CD14-positive monocyte (primary cell): ENCODE results near the gene NUBP2. TPM values are rescaled to one million over a fixed set of nuclear protein-coding genes. Genes with fewer than 3 reads are reported as not detected.

ENCODE experiments used
- DNase-seq, 3 donors: peaks; one replicate each; pipeline ENCODE4 v3.0.0-alpha.2; 2011 to 2022
- H2AFZ ChIP-seq: 2 replicates; pipeline ENCODE4 v1.6.0; 2012; ENCODE audit warnings: mild to moderate bottlenecking, low read depth, low read length, inconsistent platforms; ENCODE audit not compliant: insufficient read depth, poor library complexity, severe bottlenecking
- H3K27ac ChIP-seq, 2 donors: 1 replicate in 1 of 2; 2 replicates in 1 of 2; pipeline ENCODE4 v1.5.1; 2012 to 2013; ENCODE audit warnings: low read length in 2 of 2, control low read depth in 1 of 2, inconsistent platforms in 1 of 2, low read depth in 1 of 2, mild to moderate bottlenecking in 1 of 2
- H3K27me3 ChIP-seq, 2 donors: one replicate each; pipeline versions ENCODE4 v1.6.0 to v1.6.1; 2011 to 2013; ENCODE audit warnings: low read length in 2 of 2; ENCODE audit not compliant: control insufficient read depth in 2 of 2, insufficient read depth in 2 of 2
- H3K36me3 ChIP-seq, 2 donors: replicated peaks in 1 of 2; 1 replicate in 1 of 2; 2 replicates in 1 of 2; pipeline versions ENCODE4 v1.5.1 to v1.6.1; 2012 to 2013; ENCODE audit warnings: low read length in 2 of 2, control low read depth in 1 of 2, inconsistent platforms in 1 of 2, mild to moderate bottlenecking in 1 of 2; ENCODE audit not compliant: insufficient read depth in 2 of 2, control insufficient read depth in 1 of 2
- H3K4me1 ChIP-seq, 2 donors: 1 replicate in 1 of 2; 2 replicates in 1 of 2; pipeline versions ENCODE4 v1.5.1 to v1.6.1; 2012 to 2013; ENCODE audit warnings: low read length in 2 of 2, control low read depth in 1 of 2, inconsistent platforms in 1 of 2, mild to moderate bottlenecking in 1 of 2, moderate library complexity in 1 of 2; ENCODE audit not compliant: insufficient read depth in 2 of 2, control insufficient read depth in 1 of 2
- H3K4me2 ChIP-seq: replicated peaks from 2 replicates; pipeline ENCODE3; 2012; ENCODE audit warnings: low read length, moderate library complexity, mild to moderate bottlenecking; ENCODE audit not compliant: poor library complexity, severe bottlenecking; ENCODE audit errors: extremely low read depth
- H3K4me3 ChIP-seq, 3 experiments: fragments of 200-600 bp in 1 of 3; sonication (generic) in 1 of 3; replicated peaks in 1 of 3; 1 replicate in 2 of 3; 2 replicates in 1 of 3; pipeline ENCODE4 v1.5.1; 2011 to 2013; ENCODE audit warnings: low read length in 3 of 3, mild to moderate bottlenecking in 3 of 3, control low read depth in 2 of 3, low read depth in 2 of 3, inconsistent platforms in 1 of 3, moderate library complexity in 1 of 3
- H3K79me2 ChIP-seq: 2 replicates; pipeline ENCODE4 v1.6.0; 2012; ENCODE audit warnings: mild to moderate bottlenecking, control low read depth, inconsistent platforms, low read length, moderate library complexity; ENCODE audit not compliant: insufficient read depth
- H3K9ac ChIP-seq: 2 replicates; pipeline ENCODE4 v1.6.0; 2017; ENCODE audit warnings: low read length, mild to moderate bottlenecking; ENCODE audit not compliant: insufficient read depth, poor library complexity, severe bottlenecking
- H3K9me3 ChIP-seq, 2 donors: replicated peaks in 1 of 2; 1 replicate in 1 of 2; 2 replicates in 1 of 2; pipeline versions ENCODE4 v1.5.1 to v1.6.1; 2012 to 2013; ENCODE audit warnings: low read length in 2 of 2, control low read depth in 1 of 2; ENCODE audit not compliant: control insufficient read depth in 1 of 2, insufficient read depth in 1 of 2
- H4K20me1 ChIP-seq: 2 replicates; pipeline ENCODE4 v1.6.0; 2012; ENCODE audit warnings: mild to moderate bottlenecking, low read length, control low read depth, moderate library complexity; ENCODE audit not compliant: insufficient read depth
- H3K27ac Mint-ChIP-seq, 7 donors: one replicate each; pipeline ENCODE4 v1.8.0; 2020; ENCODE audit warnings: mild to moderate bottlenecking in 7 of 7, mixed read lengths in 7 of 7, moderate library complexity in 6 of 7, inconsistent platforms in 2 of 7
- H3K27me3 Mint-ChIP-seq, 3 donors: one replicate each; pipeline ENCODE4 v1.8.0; 2021 to 2022; ENCODE audit warnings: low read depth in 3 of 3, mild to moderate bottlenecking in 3 of 3, mixed read lengths in 3 of 3, moderate library complexity in 3 of 3, inconsistent platforms in 1 of 3
- H3K36me3 Mint-ChIP-seq, 2 donors: one replicate each; pipeline ENCODE4 v1.8.0; 2020; ENCODE audit warnings: mixed read lengths in 2 of 2, inconsistent platforms in 1 of 2, mild to moderate bottlenecking in 1 of 2
- H3K4me1 Mint-ChIP-seq: one replicate; pipeline ENCODE4 v1.8.0; 2020; ENCODE audit warnings: mild to moderate bottlenecking, mixed read lengths
- H3K4me3 Mint-ChIP-seq, 2 donors: one replicate each; pipeline ENCODE4 v1.8.0; 2020; ENCODE audit warnings: mild to moderate bottlenecking in 2 of 2, mixed read lengths in 2 of 2, moderate library complexity in 1 of 2
- H3K9me3 Mint-ChIP-seq, 7 donors: one replicate each; pipeline ENCODE4 v1.8.0; 2020 to 2022; ENCODE audit warnings: mixed read lengths in 7 of 7, mild to moderate bottlenecking in 6 of 7, moderate library complexity in 6 of 7, inconsistent platforms in 2 of 7
- WGBS: methylation state at CpG from one replicate; pipeline ENCODE4 v1.1.5; 2013; ENCODE audit warnings: missing lambda C conversion rate; ENCODE audit not compliant: insufficient coverage; 5-methylcytosine and 5-hydroxymethylcytosine counted together
- intact Hi-C, 2 donors: fragments of 100-400 bp; cut with micrococcal nuclease; formaldehyde crosslinking; loops; one replicate each; pipeline versions ENCODE4 v1.15.0 to v1.15.1; 2023
- polyA plus RNA-seq, 3 donors: library from polyadenylated mRNA; depleted of rRNA in 1 of 3; unstranded in 2 of 3; stranded (reverse) in 1 of 3; fragments of 300-500 nt in 2 of 3; fragments of >200 nt in 1 of 3; fragmentation: Illumina TruSeq in 2 of 3; gene quantifications; 1 replicate in 2 of 3; 2 replicates in 1 of 3; pipeline ENCODE4 v1.2.3, GENCODE V29; 2012 to 2021
- TF ChIP-seq, protein P1 (sequence below): fragments of 200-600 bp; IDR thresholded peaks from one replicate; pipeline ENCODE4 v1.8.0; 2022; ENCODE audit warnings: antibody characterized with exemption, mild to moderate bottlenecking

Gene NUBP2
- polyA plus RNA-seq, 3 donors = 34.4 to 69.5 (median 57.9) TPM

DNA sequence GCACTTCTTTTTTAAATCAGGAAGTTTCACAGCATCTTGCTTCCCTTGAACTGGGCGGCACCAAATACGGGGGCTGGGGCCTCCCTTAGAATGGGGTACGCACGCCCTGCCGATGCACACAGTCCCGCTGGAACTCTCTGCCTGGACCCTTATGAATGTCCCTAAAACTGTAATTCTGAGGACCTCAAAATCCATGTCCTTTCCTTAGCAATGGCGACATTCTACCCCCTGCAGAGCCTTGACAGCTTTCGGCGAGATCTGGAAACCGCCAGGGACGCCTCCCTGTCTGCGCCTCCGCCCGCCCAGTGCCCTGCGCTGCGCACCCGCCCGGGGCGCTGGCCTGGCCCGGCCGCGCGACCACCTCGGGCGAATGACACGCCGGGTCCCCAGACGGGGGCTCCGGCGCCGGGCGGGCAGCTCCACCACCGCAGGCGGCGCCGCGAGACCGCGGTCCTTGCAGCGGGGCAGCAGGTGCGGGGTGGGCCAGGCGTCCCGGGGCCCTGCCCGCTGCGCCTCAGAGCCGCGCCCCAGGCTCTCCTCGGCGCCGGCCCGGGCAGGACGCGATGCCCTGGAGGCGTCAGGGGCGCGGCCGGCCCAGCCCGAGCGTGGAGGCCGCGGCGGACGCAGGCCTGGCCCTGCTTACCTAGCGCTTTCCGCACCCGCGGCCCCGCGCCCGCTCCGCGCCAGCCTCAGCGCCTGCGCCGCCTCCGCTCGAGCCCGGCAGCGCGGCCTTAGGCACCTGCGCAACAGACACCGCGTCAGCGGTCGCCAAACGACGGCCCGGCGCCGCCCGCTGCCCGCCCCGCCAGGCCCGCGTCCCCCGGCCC is 43.3 kb downstream of the NUBP2 start:
- H3K4me1 ChIP-seq = peaks cover 22 to 39% of the 10 kb centered on the region in 2 donors
- no peaks in the 10 kb centered on the region for H3K9me3 ChIP-seq
- TF ChIP-seq, protein P1, sequence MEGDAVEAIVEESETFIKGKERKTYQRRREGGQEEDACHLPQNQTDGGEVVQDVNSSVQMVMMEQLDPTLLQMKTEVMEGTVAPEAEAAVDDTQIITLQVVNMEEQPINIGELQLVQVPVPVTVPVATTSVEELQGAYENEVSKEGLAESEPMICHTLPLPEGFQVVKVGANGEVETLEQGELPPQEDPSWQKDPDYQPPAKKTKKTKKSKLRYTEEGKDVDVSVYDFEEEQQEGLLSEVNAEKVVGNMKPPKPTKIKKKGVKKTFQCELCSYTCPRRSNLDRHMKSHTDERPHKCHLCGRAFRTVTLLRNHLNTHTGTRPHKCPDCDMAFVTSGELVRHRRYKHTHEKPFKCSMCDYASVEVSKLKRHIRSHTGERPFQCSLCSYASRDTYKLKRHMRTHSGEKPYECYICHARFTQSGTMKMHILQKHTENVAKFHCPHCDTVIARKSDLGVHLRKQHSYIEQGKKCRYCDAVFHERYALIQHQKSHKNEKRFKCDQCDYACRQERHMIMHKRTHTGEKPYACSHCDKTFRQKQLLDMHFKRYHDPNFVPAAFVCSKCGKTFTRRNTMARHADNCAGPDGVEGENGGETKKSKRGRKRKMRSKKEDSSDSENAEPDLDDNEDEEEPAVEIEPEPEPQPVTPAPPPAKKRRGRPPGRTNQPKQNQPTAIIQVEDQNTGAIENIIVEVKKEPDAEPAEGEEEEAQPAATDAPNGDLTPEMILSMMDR = no peak
- intact Hi-C loops = loop anchor here (2.0 to 5.0 kb wide), 2 partner anchors 43 to 44 kb away; partner anchors contain the start of genes NUBP2 (in 2 of the 2) and SPSB3 (in 2 of the 2)
- H3K27ac ChIP-seq = peak overlapping the region; percentile 49 to 74
- H3K36me3 ChIP-seq = peaks cover 17 to 26% of the 10 kb centered on the region in 2 donors
- H3K27me3 ChIP-seq = no peaks in the 10 kb centered on the region
- H3K9me3 Mint-ChIP-seq = peaks cover 0 to 2% (median 0%) of the 10 kb centered on the region in 7 donors
- peak overlapping the region; percentile 69 for H2AFZ ChIP-seq
- H3K4me1 Mint-ChIP-seq = peaks cover 31% of the 10 kb centered on the region
- WGBS = under 1% methylated on average over 96 of the region's 96 CpGs
- peaks cover 52% of the 10 kb centered on the region for H3K79me2 ChIP-seq
- H3K27ac Mint-ChIP-seq = peak overlapping the region; percentile 68 to 87 (median 79)
- DNase-seq = peak; percentile 9 to 67 (median 47)
- peak overlapping the region; percentile 76 to 87 for H3K4me3 Mint-ChIP-seq
- peak overlapping the region; percentile 66 for H3K9ac ChIP-seq
- H3K36me3 Mint-ChIP-seq = peaks cover 7 to 34% of the 10 kb centered on the region in 2 donors
- H3K4me3 ChIP-seq = peak overlapping the region; percentile 42 to 91 (median 62)
- H3K4me2 ChIP-seq = peak overlapping the region; percentile 94
- H4K20me1 ChIP-seq = peaks cover 49% of the 10 kb centered on the region
- peaks cover 0 to 3% (median 0%) of the 10 kb centered on the region in 3 donors for H3K27me3 Mint-ChIP-seq

DNA sequence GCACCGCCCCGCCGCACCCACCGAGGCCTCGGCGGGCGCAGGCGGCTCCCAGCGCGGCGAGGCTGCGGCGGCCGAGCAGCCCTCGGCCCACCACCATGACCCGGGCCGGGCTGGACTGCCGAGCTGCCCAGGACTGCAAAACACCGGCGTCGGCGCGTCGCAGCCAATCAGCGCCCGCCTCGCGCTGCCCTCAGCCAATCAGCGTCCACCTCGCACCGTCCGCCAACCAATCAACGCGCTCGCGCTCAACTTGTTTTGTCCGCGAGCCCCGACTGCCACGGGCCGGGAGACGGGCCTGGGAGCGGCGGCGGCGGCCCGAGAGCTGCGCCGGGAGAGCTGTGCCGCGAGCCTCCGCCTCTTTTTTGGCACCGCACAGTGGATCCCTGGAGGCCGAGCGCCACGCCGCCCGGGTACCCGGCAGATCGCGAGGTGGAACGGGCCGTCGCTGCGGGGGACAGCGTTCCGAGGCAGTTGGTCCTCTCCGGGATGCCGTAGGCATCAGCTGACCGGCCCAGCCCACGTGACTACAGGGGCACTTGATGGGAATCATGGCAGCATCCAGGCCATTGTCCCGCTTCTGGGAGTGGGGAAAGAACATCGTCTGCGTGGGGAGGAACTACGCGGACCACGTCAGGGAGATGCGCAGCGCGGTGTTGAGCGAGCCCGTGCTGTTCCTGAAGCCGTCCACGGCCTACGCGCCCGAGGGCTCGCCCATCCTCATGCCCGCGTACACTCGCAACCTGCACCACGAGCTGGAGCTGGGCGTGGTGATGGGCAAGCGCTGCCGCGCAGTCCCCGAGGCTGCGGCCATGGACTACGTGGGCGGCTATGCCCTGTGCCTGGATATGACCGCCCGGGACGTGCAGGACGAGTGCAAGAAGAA is 44.2 kb downstream of the NUBP2 start, which contains the start of the genes FAHD1 and HAGH:
TSS of gene FAHD1 (plus strand) at position 516 of the 883 bp plus-strand sequence. CDS start at position 549, 33 bp downstream.
TSS of gene HAGH (minus strand) at position 135 of the 883 bp plus-strand sequence. CDS start at position 97, 38 bp downstream.
- TF ChIP-seq, protein P1 = no peak
- Histone ChIP-seq H3K4me1 (peaks cover 22 to 39% of the 10 kb centered on the region in 2 donors), H3K4me2 (peak within 1 kb of the TSS; percentile 94), H3K9ac (peak within 1 kb of the TSS; percentile 75), H3K4me3 (peak within 1 kb of the TSS; percentile 54 to 91 (median 74)), H3K79me2 (peaks cover 51% of the 10 kb centered on the region), H2AFZ (peak within 1 kb of the TSS; percentile 94), H3K27ac (peak within 1 kb of the TSS; percentile 49 to 85), H3K27me3 (no peaks in the 10 kb centered on the region), H3K36me3 (peaks cover 8 to 18% of the 10 kb centered on the region in 2 donors), H3K9me3 (no peaks in the 10 kb centered on the region), H4K20me1 (peaks cover 40% of the 10 kb centered on the region)
- intact Hi-C loops = loop anchor here (2.0 to 5.0 kb wide), 2 partner anchors 44 to 45 kb away; partner anchors contain the start of genes NUBP2 (in 2 of the 2) and SPSB3 (in 2 of the 2)
- Mint-ChIP-seq H3K27me3 (peaks cover 0 to 3% (median 0%) of the 10 kb centered on the region in 3 donors), H3K4me1 (peaks cover 31% of the 10 kb centered on the region), H3K36me3 (peaks cover 14 to 25% of the 10 kb centered on the region in 2 donors), H3K27ac (peak within 1 kb of the TSS; percentile 85 to 93 (median 90)), H3K9me3 (peaks cover 0 to 2% (median 0%) of the 10 kb centered on the region in 7 donors), H3K4me3 (peak within 1 kb of the TSS; percentile 94 to 95)
- DNase-seq = peak; percentile 92 to 95 (median 92)
- under 1% methylated on average over 104 of the region's 104 CpGs for WGBS
